Dedifferentiated amniotic fluid mesenchymal stem cell (primary cell): ENCODE data around the gene ANAPC7.
"Not testable (repeated sequence)": the region's sequence is repeated elsewhere in the genome, so short reads cannot be mapped to it uniquely, and the experiment has no call there.

ENCODE experiments used
- DNase-seq: peaks from one replicate; pipeline ENCODE4 v3.0.0-alpha.2; 2016; ENCODE audit errors: extremely low spot score

Gene ANAPC7, protein sequence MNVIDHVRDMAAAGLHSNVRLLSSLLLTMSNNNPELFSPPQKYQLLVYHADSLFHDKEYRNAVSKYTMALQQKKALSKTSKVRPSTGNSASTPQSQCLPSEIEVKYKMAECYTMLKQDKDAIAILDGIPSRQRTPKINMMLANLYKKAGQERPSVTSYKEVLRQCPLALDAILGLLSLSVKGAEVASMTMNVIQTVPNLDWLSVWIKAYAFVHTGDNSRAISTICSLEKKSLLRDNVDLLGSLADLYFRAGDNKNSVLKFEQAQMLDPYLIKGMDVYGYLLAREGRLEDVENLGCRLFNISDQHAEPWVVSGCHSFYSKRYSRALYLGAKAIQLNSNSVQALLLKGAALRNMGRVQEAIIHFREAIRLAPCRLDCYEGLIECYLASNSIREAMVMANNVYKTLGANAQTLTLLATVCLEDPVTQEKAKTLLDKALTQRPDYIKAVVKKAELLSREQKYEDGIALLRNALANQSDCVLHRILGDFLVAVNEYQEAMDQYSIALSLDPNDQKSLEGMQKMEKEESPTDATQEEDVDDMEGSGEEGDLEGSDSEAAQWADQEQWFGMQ

DNA sequence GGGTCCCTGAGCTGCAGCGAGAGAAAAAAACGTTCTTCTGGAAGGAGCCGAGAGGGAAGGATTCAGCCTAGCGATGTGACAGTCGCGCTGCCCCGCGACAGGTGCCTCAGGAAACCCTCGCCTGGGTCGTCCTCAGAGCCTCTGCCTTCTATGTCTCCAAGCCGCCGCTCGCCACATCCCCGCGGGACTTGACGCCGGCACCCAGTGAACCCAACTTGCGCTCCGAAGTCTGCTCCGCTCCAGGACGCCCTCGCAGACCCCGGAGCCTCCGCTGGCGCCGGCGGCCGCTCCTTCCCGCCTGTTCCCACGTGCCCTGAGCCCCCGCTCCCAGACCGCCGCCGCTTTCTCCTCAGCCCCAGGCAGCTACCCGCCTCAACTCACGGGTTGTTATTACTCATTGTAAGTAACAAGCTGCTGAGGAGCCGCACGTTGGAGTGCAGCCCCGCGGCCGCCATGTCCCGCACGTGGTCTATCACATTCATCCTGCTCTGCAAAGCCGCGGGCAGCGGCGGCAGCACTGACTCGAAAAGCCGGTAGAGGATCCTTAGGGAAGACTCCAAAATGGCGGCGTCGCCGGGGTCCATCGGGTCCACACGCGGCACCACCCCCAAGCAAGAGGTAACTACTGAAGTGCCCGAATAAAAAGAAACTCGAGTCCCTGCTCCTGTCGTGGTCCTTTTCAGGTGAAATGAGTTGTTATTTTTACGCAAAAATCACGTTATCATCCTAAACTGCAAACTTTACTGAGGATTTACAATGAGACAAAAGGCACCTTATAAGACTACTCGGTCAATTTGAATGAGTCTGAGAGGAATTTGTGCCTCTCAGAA lies at the start of gene ANAPC7:
Gene ANAPC7 (minus strand): TSS at position 563 of the 830 bp plus-strand sequence. CDS start 81 bp downstream, at position 482.
- peak; percentile 90 for DNase-seq

DNA sequence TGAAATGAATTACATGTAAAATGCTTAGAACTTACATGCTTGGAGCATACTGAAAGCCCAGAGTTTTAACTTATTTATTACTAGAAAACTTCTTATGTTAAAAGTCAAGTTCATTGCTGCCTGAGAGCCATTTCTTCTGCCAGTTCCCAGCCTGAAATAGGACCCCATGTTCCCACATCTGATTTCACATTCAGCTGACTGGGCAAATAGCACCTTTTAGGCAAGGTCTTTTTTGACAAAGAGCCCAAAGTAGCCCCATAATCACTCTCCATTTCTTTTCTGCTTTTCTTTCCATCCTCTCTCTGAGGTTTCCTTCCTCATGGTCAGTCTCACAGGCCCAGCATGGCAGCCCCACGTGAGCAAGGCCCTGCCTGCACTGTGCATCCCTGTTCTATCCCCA lies 47.8 kb upstream of the ANAPC7 start:
- DNase-seq = no peak

DNA sequence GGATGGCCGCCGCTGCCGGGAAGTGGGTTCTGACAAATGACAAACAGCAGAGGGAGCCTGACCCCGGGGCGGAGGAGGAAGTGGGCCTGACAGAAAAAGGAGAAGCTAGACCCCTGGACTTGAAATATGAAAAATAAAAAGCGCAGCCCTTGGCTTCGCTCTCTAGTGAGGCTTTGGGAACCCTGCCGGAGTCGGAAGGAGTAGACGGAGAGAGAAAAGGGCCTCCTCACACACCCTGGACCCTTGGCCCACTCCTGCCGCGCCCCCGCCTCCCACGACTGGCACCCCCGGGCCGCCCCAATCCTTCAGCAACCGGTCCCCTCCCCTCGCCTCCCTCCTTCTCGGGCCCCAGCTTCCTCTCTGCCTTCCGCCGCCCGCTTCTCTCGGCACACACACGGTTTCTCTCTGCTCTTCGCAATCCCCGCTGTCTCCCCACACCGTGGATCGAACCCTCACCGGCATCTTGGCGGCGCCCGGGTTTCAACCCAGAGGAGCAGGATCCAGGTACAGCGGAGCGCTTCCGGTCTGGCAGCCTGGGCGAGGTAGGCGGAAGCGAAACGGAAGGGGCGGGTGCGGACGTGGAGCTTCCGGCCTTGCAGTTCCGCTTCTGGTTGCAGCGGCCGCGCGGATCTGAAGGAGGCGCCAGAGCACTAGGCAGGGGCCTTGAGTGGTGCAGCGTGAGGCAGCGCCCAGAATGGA lies 46.4 kb upstream of the ANAPC7 start, which contains the start of gene ARPC3:
Gene ARPC3 (minus strand): TSS at position 539 of the 699 bp plus-strand sequence. CDS start 77 bp downstream, at position 462.
- DNase-seq = peak; percentile 96

DNA sequence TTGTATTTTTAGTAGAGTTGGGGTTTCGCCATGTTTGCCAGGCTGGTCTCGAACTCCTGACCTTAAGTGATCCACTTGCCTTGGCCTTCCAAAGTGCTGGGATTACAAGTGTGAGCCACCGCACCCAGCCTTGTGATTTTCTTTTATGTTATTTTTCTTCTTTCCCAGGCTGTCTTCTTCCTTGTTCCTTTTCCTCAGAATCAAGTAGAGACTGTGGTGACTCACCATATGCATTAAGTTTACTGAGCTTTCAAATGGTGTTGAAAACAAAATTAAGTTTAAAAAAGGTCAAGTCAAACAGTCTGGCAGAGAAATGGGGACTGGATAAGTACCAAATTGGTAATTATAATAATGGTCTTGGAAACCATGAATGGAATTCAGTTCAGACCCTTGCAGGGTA lies 40.9 kb upstream of the ANAPC7 start:
- no peak for DNase-seq

DNA sequence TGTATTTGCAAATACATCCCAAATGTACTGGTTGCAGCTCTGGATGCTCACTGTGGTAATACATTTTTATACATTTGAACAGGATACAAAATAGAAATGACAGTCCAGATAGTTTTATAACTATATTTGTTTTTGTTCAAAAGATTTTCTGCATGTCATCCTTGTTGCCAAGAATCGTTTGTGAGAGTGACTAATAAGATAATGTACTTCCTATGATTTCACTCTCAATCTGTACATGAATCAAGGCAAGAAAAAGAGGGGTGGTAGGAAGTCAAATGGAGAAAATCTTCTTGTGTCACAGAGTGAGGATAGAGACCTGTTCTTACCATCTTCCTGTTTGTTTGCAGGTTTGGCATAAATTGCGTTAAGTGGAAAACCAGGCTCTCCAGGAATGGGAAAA lies 32.7 kb upstream of the ANAPC7 start:
- no peak for DNase-seq

DNA sequence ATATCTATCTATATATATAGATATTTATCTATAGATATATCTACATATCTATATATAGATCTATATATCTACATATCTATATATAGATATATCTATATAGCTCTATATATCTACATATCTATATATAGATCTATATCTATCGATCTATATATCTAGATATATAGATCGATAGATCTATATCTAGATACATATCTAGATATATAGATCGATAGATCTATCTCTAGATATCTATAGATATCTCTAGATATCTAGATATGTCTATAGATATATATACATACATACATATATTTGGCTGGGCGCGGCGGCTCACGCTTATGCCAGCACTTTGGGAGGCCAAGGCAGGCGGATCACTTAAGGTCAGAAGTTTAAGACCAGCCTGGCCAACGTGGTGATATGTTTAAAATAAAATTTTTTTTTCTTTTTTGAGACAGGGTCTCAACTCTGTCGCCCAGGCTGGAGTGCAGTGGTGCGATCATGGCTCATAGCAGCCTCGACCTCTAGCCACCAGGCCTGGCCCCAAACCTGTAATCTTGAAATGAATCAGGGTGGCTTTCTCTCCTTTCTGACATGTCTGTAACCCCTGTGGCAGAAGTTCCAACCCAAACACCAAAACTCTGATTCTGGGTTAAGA lies 28.6 kb upstream of the ANAPC7 start:
- no peak for DNase-seq

DNA sequence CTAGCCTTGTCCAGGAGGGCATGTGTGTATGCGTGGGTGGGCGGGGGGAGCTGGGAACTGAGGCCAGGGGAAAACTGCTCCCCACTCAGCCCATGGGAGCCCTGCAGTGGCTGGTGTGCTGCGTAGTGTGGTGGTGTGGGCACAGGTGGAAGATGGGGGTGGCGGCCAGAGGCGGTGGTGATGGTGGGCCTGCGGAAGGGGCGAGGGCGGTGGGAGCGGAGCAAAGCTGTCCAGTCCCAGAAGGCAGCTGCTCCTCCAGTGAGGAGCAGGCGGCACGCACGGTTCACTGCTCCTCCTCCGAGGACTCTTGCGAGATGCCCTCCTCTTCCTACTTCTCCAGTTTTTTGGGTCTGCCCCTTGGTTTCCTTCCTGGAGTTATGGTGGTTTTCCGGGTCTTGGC lies 26.2 kb upstream of the ANAPC7 start:
- DNase-seq = not testable (repeated sequence)

DNA sequence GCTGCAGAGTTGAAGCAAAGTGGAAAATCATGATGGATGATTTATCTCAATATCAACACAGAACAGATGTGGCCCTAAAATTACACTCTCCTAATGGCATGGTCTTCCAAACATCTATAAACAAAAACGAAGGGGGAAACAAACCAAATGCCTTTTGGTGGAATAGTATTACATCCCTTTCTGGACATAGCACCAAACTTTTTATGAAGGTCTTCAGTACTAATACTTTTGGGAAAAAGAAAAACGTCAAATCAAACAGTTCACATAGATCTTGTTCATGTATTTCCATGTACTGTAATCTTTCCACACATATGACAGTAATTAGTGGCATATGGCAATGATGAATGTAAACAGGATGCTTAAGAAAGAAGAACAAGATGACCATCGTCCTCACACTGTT lies 22.9 kb upstream of the ANAPC7 start:
- no peak for DNase-seq

DNA sequence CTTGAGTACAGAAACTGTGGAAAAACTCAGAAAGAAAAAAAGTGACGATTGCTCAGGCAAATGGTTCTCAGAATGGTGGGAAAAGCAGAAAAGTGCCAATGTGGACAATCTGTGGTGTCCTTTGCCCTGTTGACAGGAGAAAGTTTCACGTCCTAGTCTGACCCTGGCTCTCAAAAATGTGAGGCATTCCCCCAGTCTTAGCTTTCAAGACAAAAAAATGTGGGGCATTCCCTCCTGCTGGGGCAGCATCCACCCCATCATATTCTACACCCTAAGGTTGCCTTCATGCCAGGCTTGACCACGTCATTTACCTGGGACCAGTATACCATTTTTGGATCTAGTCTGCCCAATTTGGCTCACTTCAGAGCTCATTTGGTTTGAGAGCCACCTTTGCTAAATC lies 20.7 kb upstream of the ANAPC7 start:
- DNase-seq = no peak

DNA sequence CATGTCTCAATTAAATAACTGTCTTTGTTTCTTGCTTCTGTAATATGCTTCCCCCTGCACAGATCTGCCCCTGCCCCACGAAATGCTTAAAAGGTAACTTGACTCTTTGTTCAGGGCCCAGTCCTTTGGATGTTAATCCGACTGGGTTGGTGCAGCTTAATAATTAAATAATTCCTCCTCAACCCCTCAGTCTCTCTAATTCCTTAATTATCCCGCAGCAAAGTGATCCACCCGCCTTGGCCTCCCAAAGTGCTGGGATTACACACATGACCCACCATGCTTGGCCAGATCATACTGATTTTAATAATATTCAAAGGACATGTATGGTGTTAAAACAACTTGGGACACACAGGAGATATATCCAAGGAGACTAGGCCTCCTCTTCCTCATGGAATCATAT lies 18.2 kb upstream of the ANAPC7 start:
- no peak for DNase-seq

DNA sequence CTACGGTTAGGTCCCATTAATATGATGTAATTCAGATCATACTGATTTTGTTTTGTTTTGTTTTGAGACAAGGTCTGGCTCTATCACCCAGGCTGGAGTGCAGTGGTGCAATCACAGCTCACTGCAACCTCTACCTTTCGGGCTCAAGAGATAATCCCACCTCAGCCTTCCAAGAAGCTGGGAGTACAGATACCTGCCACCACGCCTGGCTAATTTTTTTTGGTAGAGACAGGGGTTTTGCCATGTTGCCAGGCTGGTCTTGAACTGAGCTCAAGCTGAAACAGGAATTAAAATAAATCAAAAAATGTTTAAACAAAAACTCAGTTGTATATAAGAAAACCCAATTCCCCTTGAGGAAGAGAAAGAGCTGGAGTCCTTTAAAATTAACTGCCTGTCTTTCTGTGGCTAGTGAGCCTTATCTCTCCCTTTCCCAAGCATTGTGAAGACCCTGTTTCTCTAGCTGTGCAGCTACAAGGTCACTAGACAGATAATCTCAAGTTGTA lies 17.7 kb upstream of the ANAPC7 start:
- DNase-seq = no peak

DNA sequence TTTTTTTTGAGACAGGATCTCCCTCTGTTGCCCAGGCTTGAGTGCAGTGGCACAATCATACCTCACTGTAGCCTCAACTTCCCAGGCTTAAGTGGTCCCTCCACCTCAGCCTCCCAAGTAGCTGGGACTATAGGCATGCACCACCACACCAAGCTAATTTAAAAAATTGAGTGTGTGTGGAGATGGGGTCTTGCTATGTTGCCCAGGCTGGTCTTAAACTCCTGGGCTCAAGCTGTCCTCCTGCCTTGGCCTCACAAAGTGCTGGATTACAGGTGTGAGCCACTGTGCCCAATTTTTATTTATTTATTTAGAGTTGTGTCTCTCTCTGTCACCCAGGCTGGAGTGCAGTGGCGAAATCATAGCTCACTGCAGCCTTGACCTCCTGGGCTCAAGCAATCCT lies 17.1 kb upstream of the ANAPC7 start:
- DNase-seq = not testable (repeated sequence)

DNA sequence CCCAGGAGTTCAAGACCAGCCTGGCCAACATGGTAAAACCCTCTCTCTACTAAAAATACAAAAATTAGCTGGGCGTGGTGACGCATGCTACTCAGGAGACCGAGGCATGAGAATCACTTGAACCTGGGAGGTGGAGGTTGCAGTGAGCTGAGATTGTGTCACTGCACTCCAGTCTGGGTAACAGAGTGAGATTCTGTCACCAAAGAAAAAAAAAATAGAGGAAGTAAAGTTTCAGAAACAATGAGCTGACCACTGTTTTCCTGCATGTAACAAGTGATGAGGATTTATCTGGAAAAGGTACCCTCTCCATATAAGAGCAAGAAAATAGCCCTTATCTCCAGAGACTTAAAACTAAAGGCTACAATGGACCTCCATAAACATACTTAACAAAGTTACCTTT lies 13.6 kb upstream of the ANAPC7 start:
- DNase-seq = not testable (repeated sequence)

DNA sequence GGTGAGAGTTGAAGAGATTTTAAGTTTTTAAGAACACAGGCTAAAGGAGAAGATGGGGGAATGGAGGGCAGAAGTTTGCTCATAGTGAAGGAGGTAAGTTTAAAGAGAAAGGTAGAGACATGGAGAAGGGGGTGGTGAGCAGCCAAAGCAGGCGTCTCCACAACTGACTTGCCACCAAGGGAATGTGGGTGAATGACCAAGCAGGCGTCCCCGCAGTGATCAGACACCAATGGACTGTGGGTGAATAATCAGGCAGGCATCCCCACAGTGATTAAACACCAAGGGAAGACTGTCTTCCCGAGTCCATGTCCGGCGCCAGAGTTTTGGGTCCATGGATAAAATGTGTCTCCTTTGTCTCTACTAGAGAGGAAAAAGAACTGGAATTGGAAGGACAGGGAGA lies 6.6 kb upstream of the ANAPC7 start:
- not testable (repeated sequence) for DNase-seq

DNA sequence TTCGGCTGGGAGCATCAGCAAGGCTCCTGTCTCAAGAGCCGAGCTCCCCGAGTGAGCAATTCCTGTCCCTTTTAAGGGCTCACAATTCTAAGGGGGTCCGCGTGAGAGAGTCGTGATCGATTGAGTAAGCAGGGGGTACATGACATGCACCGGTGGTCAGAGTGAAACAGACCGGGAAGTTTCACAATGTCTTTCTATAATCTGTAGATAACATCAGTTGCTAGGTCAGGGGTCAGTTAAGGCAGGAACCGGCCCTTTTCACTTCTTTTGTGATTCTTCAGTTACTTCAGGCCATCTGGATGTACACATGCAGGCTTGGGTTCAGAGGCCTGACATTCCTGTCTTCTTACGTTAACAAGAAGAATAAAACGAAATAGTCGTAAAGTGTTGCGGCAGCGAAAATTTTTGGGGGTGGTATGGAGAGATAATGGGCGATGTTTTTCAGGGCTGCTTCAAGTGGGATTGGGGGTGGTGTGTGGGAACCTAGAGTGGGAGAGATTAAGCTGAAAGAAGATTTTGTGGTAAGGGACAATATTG lies 1.7 kb upstream of the ANAPC7 start:
- DNase-seq = not testable (repeated sequence)

DNA sequence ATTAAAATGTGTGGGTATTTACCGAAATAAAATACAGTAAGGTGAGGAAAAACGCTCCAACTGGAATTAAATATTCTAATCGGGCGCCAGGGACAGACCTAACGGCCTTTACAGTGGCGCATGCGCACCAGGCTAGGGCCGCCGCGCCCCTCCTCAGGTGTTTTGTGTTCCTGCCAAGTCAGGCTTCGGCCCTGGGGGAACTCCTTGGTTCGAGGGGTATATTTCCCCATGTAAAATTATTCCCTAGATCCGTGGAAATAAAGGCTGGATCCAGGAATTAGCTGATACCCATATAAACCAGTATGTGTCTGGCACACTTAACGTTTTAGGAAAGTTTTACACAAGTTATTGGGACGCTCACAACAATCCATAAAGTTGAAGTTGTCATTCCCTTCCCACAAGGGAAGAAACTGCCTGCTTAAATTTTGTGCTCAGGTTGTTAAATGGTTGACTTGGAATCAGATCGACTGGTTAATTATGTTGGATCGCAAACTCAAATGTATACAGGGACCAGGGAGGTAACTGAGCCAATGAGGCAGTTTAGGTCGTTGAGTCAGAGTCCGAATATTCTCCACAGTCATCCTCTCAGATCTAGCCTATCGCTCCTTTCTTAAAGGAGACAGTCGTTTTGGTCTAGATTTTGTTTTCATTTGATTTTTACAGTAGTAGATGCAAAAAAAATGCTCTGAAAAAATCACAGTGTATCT lies 621 bp upstream of the ANAPC7 start:
- peak; percentile 32 for DNase-seq

DNA sequence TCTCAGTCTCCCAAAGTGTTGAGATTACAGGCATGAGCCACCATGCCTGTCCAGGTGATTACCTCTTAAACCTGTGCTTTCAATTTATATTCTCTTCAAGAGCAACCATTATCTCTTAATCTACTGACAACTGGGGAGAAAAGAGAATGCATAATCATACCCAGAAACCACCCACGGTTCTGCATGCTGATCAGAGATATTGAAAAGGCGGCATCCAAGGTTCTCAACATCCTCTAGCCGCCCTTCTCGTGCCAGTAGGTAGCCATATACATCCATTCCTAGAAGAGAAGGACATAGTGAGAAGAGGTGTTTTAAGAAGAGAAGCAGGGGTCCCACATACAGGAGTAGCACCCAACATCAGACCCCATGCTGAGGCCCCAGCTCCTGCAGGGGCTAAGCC lies 20.8 kb downstream of the ANAPC7 start:
- no peak for DNase-seq

DNA sequence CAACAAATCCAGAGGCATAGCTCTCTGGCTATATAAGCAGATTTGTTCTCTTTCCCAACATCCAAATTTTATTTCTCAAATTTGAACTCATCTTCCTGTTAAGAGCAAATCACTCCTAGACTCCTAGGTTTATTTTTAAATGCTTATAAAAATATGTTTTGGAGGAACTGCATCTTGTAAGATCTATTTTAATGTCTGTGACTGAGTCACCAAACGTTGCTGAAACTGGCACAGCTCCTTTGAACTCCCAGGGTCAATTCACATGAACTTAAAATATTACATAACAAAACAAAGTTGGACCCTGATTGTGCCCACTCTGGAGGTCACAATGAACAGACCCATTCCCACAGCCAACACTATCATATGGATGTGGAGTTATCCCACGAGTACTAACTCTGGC lies 23.9 kb downstream of the ANAPC7 start:
- no peak for DNase-seq

DNA sequence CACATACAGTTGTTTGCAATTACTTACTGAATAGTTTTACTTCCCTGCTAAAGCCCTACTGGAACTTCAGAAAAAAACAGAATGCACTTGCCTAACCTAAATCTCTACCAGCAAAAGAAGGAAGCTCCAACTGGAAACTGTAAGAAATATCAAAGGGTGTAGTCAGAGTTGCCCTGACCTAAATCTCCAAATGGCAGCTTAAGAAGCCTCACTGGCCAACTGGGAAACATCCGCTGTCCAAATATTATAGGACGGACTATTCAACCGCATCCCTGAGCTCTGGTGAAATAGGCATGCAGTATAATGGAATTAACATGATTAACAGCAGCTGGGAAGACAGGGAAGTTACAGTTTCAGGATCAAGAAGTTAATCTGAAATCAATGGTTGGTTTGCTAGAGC lies 24.3 kb downstream of the ANAPC7 start:
- no peak for DNase-seq

DNA sequence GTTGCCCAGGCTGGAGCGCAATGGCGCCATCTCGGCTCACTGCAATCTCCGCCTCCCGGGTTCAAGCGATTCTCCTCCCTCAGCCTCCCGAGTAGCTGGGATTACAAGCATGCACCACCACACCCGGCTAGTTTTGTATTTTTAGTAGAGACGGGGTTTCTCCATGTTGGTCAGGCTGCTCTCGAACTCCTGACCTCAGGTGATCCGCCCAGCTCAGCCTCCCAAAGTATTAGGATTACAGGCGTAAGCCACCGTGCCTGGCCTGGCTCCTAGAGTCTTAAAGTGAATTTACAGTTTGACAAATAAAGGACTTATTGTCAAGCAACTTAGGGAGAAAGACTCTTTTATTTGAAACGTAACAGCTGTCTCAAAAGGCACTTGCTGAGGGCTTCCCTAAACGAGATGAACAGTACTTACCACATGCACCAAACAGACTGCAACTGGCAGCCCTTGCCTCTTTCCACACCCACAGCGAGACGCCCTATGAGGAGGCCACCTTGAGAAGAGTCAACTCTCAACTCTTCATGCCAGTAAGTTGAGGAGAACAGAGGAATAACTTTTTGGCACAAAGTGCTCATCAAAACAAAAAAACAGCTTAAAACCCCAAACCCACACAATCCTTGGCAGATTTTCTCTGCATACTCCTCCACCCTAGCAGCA lies 25.2 kb downstream of the ANAPC7 start:
- DNase-seq = not testable (repeated sequence)
